ENCODE data around the gene BCKDHB.

GRCh38 chr6:80382811-80383210 is 276.3 kb downstream of the BCKDHB start:
- TF ChIP-seq CTCF (IDR thresholded peaks at IDR 0.05) (no peak), POLR2AphosphoS5 (IDR thresholded peaks at IDR 0.05) (no peak), EP300 (IDR thresholded peaks at IDR 0.05) (no peak), POLR2A (IDR thresholded peaks at IDR 0.05) (no peak)

All from stomach (tissue), 4 donors.